ENCODE results near the gene CRIP3. TPM values are rescaled to one million over a fixed set of nuclear protein-coding genes. Genes with fewer than 3 reads are reported as not detected.

Gene CRIP3
- total and polyA plus RNA-seq, 2 donors (not counting 3 experiments of a cell fraction or from before 2014, with no cell fraction given): not detected

DNA sequence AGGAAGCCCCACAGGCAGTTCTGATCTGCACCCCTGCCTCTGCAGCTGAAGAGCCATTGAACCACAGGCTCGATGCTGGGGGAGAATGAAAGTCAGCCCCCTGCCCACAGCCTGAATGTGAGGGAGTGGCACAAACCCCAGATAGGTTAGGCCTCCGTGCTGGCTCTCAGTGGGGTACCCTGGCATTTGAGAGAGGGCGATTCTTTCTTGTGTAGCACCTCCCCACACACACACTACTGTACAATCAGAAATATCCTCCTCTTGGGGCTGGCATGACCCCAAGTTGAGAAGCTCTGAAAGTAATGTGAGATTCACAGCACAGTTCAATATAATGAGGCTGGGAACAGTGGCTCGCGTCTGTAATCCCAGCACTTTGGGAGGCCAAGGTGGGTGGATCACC lies 47.4 kb downstream of the CRIP3 start:
- Histone ChIP-seq H3K79me2 (ENCODE audit: control insufficient read depth, insufficient read depth, low read length) (no peaks in the 10 kb centered on the region), H3K4me1 (ENCODE audit: control insufficient read depth, extremely low read depth, insufficient read depth, low read length) (no peaks in the 10 kb centered on the region), H3K4me3 (replicated peaks in 1 of 3; ENCODE audit: insufficient read depth in 1 of 3, low read depth in 1 of 3, low read length in 3 of 3) (no peak overlapping the region), H3K9me3 (replicated peaks; ENCODE audit: control insufficient read depth, insufficient read depth, low read length) (no peaks in the 10 kb centered on the region), H3K9me1 (replicated peaks; ENCODE audit: control insufficient read depth, extremely low read depth, insufficient read depth, low read length) (no peaks in the 10 kb centered on the region), H3K9ac (replicated peaks; ENCODE audit: extremely low read depth, insufficient read depth, low read length) (no peak overlapping the region), H3K4me2 (ENCODE audit: insufficient read depth, low read length) (no peak overlapping the region), H2AFZ (ENCODE audit: low read depth, low read length) (no peak overlapping the region), H3K36me3 (ENCODE audit: control insufficient read depth in 2 of 2, extremely low read depth in 1 of 2, insufficient read depth in 2 of 2, low read length in 2 of 2) (no peaks in the 10 kb centered on the region), H4K20me1 (replicated peaks; ENCODE audit: control insufficient read depth, extremely low read depth, insufficient read depth, low read length) (no peaks in the 10 kb centered on the region), H3K27me3 (ENCODE audit: control insufficient read depth in 2 of 2, insufficient read depth in 2 of 2, low read length in 2 of 2) (no peaks in the 10 kb centered on the region), H3K27ac (ENCODE audit: insufficient read depth, low read depth, low read length) (no peak overlapping the region)
- dilution Hi-C loops (cut with MboI; ENCODE audit: extremely low pct_ligation_motif_present, low sequenced_read_pairs) (no loop called here), intact Hi-C loops (cut with micrococcal nuclease) (no loop called here)
- ChIA-PET POLR2A (interaction anchor here (0.6 kb wide), 1 partner anchor 216 kb away, joined by 4 read pairs; no protein-coding TSS in a partner anchor), CTCF (interaction anchor here (1.0 to 4.0 kb wide), 4 partner anchors 12 to 246 kb away, joined by 3 to 36 read pairs (median 6); partner anchors contain the start of gene DNPH1)
- no peak for FAIRE-seq
- DNase-seq (ENCODE audit: low read depth, low spot score): no peak
- BruUV-seq (replicated peaks): no TSS peak
- TF ChIP-seq, protein P1, sequence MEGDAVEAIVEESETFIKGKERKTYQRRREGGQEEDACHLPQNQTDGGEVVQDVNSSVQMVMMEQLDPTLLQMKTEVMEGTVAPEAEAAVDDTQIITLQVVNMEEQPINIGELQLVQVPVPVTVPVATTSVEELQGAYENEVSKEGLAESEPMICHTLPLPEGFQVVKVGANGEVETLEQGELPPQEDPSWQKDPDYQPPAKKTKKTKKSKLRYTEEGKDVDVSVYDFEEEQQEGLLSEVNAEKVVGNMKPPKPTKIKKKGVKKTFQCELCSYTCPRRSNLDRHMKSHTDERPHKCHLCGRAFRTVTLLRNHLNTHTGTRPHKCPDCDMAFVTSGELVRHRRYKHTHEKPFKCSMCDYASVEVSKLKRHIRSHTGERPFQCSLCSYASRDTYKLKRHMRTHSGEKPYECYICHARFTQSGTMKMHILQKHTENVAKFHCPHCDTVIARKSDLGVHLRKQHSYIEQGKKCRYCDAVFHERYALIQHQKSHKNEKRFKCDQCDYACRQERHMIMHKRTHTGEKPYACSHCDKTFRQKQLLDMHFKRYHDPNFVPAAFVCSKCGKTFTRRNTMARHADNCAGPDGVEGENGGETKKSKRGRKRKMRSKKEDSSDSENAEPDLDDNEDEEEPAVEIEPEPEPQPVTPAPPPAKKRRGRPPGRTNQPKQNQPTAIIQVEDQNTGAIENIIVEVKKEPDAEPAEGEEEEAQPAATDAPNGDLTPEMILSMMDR (IDR thresholded peaks at IDR 0.05; ENCODE audit: extremely low read depth in 1 of 2, insufficient read depth in 1 of 2, low read depth in 1 of 2, low read length in 2 of 2): no peak
- TF ChIP-seq EZH2 (IDR thresholded peaks at IDR 0.05; ENCODE audit: borderline replicate concordance, low read depth, low read length, severe bottlenecking): no peak
- no peak for TF ChIP-seq POLR2A (IDR thresholded peaks at IDR 0.05; ENCODE audit: low read depth, low read length)
- no peak for TF ChIP-seq FOS (IDR thresholded peaks at IDR 0.05; ENCODE audit: borderline replicate concordance, insufficient read depth, low read length)
- no peak for TF ChIP-seq JUN (IDR thresholded peaks at IDR 0.05; ENCODE audit: borderline replicate concordance, insufficient read depth, insufficient read length, low read depth)
- no peak for TF ChIP-seq GATA2 (IDR thresholded peaks at IDR 0.05; ENCODE audit: insufficient read depth, insufficient read length, low read depth, low read length)
- TF ChIP-seq, protein P2, sequence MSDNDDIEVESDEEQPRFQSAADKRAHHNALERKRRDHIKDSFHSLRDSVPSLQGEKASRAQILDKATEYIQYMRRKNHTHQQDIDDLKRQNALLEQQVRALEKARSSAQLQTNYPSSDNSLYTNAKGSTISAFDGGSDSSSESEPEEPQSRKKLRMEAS (IDR thresholded peaks at IDR 0.05; ENCODE audit: insufficient read depth, insufficient read length): no peak
- no peak for TF ChIP-seq POLR2AphosphoS5 (IDR thresholded peaks at IDR 0.05; ENCODE audit: insufficient read depth, low read depth, low read length)
- TF ChIP-seq MYC (IDR thresholded peaks at IDR 0.05; ENCODE audit: low read depth, low read length): no peak
